A549 treated with ZK216348 at 1 μM for 4 hours (cell line): ENCODE measurements around the gene VAV3. TPM values are rescaled to one million over a fixed set of nuclear protein-coding genes. Genes with fewer than 3 reads are reported as not detected.

Source experiments
- total RNA-seq: library from RNA; stranded (reverse); fragments of 200-300 nt; extraction: Qiagen RNA extraction; gene quantifications from 5 replicates; pipeline ENCODE4 v1.2.3, GENCODE V29; 2022; ENCODE audit warnings: low read depth

The VAV3 gene, protein sequence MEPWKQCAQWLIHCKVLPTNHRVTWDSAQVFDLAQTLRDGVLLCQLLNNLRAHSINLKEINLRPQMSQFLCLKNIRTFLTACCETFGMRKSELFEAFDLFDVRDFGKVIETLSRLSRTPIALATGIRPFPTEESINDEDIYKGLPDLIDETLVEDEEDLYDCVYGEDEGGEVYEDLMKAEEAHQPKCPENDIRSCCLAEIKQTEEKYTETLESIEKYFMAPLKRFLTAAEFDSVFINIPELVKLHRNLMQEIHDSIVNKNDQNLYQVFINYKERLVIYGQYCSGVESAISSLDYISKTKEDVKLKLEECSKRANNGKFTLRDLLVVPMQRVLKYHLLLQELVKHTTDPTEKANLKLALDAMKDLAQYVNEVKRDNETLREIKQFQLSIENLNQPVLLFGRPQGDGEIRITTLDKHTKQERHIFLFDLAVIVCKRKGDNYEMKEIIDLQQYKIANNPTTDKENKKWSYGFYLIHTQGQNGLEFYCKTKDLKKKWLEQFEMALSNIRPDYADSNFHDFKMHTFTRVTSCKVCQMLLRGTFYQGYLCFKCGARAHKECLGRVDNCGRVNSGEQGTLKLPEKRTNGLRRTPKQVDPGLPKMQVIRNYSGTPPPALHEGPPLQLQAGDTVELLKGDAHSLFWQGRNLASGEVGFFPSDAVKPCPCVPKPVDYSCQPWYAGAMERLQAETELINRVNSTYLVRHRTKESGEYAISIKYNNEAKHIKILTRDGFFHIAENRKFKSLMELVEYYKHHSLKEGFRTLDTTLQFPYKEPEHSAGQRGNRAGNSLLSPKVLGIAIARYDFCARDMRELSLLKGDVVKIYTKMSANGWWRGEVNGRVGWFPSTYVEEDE
- total RNA-seq: 0.84 to 2.2 TPM (median 1.2 TPM) in 5 replicates

DNA sequence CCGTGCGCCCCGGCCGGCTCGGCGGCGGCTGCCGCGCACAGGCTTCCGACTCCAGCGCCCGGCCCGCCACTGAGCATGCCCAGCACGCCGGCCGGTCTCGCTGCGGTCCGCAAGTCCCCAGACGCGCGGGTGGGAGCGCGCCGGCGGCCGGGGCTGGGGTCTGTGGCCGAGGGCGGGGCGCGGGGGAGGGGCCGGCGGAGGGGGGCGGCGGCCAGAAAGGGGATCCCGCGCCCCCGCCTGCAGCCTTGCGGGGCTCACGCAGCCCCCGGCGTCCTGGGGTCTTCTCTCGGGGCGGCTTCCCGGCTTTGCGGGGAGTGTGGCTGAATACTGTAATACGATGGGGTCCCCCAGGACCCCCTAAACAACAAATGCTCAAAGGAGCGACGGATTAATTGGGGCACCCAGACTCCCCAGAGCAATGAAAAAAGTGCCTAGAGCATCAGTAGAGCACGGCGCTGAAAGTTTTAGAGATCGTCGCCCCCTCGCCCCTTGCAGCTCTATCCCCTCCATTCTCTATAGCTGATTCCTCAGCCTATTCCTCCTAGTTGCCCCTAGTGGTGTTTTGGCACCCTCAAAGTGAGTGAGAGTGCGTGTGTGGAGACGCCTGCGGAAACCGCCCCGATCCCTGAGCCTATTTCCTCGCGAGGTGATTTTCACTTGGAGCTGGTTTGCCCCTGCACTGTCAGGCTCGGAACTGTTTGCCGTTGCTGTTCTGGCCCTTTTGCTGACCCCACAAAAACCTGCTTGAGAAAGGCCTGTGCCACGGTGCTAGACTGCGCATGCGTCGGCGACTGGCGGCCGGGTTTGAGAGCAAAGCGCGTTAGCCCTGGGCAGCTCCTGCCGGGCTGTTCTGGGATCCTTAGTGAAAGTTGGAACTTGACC is at the start of gene VAV3:
Gene VAV3 (minus strand): TSS at position 71 of the 882 bp plus-strand sequence. CDS start 311 bp downstream, outside the sequence.

Other genes starting within 250 kb of the VAV3 start
- 13.6 to 31.3 TPM (median 29.8 TPM) in 5 replicates for gene SLC25A24, start 235.2 kb upstream of the VAV3 start, total RNA-seq